Osteoblast (primary cell): ENCODE results near the gene PRKAG2. TPM values are rescaled to one million over a fixed set of nuclear protein-coding genes. Genes with fewer than 3 reads are reported as not detected.
A peak's percentile ranks its signal among the peaks of the same experiment; 100 is the strongest.

Source experiments
- DNase-seq: peaks from one replicate; pipeline ENCODE4 v3.0.0; 2011; ENCODE audit warnings: low spot score, mixed read lengths; ENCODE audit not compliant: insufficient read length; ENCODE audit errors: missing footprints
- H2AFZ ChIP-seq: 2 replicates; pipeline ENCODE4 v1.6.0; 2011; ENCODE audit warnings: mild to moderate bottlenecking, low read length
- H3K27ac ChIP-seq: 2 replicates; pipeline ENCODE4 v1.5.1; 2011; ENCODE audit warnings: mild to moderate bottlenecking, low read depth, low read length, moderate library complexity
- H3K27me3 ChIP-seq: 2 replicates; pipeline ENCODE4 v1.6.0; 2012; ENCODE audit warnings: mild to moderate bottlenecking, control low read depth, inconsistent platforms, low read length, moderate library complexity; ENCODE audit not compliant: insufficient read depth
- H3K36me3 ChIP-seq: 2 replicates; pipeline ENCODE4 v1.5.1; 2011; ENCODE audit warnings: mild to moderate bottlenecking, low read length, control low read depth, moderate library complexity; ENCODE audit not compliant: insufficient read depth
- H3K4me1 ChIP-seq: 2 replicates; pipeline ENCODE4 v1.5.1; 2011; ENCODE audit warnings: mild to moderate bottlenecking, low read length, control low read depth, moderate library complexity; ENCODE audit not compliant: insufficient read depth
- H3K4me2 ChIP-seq: 2 replicates; pipeline ENCODE4 v1.6.0; 2011; ENCODE audit warnings: mild to moderate bottlenecking, low read length; ENCODE audit not compliant: insufficient read depth
- H3K4me3 ChIP-seq: fragments of 200-600 bp; sonication (generic); 3 replicates; pipeline ENCODE4 v1.5.1; 2012; ENCODE audit warnings: mild to moderate bottlenecking, low read length, inconsistent platforms; ENCODE audit not compliant: insufficient read depth
- H3K79me2 ChIP-seq: 2 replicates; pipeline ENCODE4 v1.6.0; 2012; ENCODE audit warnings: mild to moderate bottlenecking, low read length, control low read depth, inconsistent platforms; ENCODE audit not compliant: insufficient read depth
- H3K9me3 ChIP-seq: 2 replicates; pipeline ENCODE4 v1.5.1; 2011; ENCODE audit warnings: low read depth, low read length, control low read depth
- H4K20me1 ChIP-seq: 2 replicates; pipeline ENCODE4 v1.6.0; 2012; ENCODE audit warnings: mild to moderate bottlenecking, low read length, control low read depth; ENCODE audit not compliant: insufficient read depth
- total RNA-seq: library from RNA; depleted of rRNA; stranded (reverse); fragments of >200 nt; gene quantifications from 2 replicates; pipeline ENCODE4 v1.2.3, GENCODE V29; 2012
- TF ChIP-seq, protein P1 (sequence below): IDR thresholded peaks from 2 replicates; pipeline ENCODE4 v1.5.1; 2011; ENCODE audit warnings: mild to moderate bottlenecking, low read depth, low read length, moderate library complexity; ENCODE audit errors: extremely low read depth

PRKAG2 gene
- total RNA-seq, 1 donor, result 20.6 TPM

- Histone ChIP-seq H3K79me2 (peaks cover 60% of the 10 kb centered on the region), H3K27me3 (no peaks in the 10 kb centered on the region), H3K4me3 (peak overlapping the region; percentile 95), H3K4me1 (peaks cover 24% of the 10 kb centered on the region), H3K27ac (peak overlapping the region; percentile 91), H3K9me3 (no peaks in the 10 kb centered on the region), H3K4me2 (peak overlapping the region; percentile 89), H4K20me1 (peaks cover 53% of the 10 kb centered on the region), H2AFZ (peak overlapping the region; percentile 38), H3K36me3 (no peaks in the 10 kb centered on the region)
- peak; percentile 93 for DNase-seq
- TF ChIP-seq, protein P1, sequence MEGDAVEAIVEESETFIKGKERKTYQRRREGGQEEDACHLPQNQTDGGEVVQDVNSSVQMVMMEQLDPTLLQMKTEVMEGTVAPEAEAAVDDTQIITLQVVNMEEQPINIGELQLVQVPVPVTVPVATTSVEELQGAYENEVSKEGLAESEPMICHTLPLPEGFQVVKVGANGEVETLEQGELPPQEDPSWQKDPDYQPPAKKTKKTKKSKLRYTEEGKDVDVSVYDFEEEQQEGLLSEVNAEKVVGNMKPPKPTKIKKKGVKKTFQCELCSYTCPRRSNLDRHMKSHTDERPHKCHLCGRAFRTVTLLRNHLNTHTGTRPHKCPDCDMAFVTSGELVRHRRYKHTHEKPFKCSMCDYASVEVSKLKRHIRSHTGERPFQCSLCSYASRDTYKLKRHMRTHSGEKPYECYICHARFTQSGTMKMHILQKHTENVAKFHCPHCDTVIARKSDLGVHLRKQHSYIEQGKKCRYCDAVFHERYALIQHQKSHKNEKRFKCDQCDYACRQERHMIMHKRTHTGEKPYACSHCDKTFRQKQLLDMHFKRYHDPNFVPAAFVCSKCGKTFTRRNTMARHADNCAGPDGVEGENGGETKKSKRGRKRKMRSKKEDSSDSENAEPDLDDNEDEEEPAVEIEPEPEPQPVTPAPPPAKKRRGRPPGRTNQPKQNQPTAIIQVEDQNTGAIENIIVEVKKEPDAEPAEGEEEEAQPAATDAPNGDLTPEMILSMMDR, result no peak
Measured at GRCh38 chr7:151518105-151518946, 358.6 kb downstream of the PRKAG2 start.

GRCh38 chr7:151517601-151518104, 359.3 kb downstream of the PRKAG2 start:
- Histone ChIP-seq H2AFZ (peak overlapping the region; percentile 1), H3K4me1 (peaks cover 25% of the 10 kb centered on the region), H3K79me2 (peaks cover 67% of the 10 kb centered on the region), H3K4me3 (peak overlapping the region; percentile 95), H4K20me1 (peaks cover 60% of the 10 kb centered on the region), H3K4me2 (peak overlapping the region; percentile 89), H3K36me3 (no peaks in the 10 kb centered on the region), H3K27me3 (no peaks in the 10 kb centered on the region), H3K27ac (peak overlapping the region; percentile 91), H3K9me3 (no peaks in the 10 kb centered on the region)
- no peak for DNase-seq
- TF ChIP-seq, protein P1, result no peak

GRCh38 chr7:151515276-151515565, 361.7 kb downstream of the PRKAG2 start:
- no peak overlapping the region for H2AFZ ChIP-seq
- no peaks in the 10 kb centered on the region for H3K9me3 ChIP-seq
- H3K4me2 ChIP-seq, result no peak overlapping the region
- DNase-seq, result no peak
- H3K27me3 ChIP-seq, result no peaks in the 10 kb centered on the region
- H3K4me1 ChIP-seq, result peaks cover 29% of the 10 kb centered on the region
- H3K27ac ChIP-seq, result no peak overlapping the region
- peaks cover 91% of the 10 kb centered on the region for H3K79me2 ChIP-seq
- TF ChIP-seq, protein P1, result no peak
- H4K20me1 ChIP-seq, result peaks cover 80% of the 10 kb centered on the region
- H3K36me3 ChIP-seq, result no peaks in the 10 kb centered on the region
- no peak overlapping the region for H3K4me3 ChIP-seq

DNA sequence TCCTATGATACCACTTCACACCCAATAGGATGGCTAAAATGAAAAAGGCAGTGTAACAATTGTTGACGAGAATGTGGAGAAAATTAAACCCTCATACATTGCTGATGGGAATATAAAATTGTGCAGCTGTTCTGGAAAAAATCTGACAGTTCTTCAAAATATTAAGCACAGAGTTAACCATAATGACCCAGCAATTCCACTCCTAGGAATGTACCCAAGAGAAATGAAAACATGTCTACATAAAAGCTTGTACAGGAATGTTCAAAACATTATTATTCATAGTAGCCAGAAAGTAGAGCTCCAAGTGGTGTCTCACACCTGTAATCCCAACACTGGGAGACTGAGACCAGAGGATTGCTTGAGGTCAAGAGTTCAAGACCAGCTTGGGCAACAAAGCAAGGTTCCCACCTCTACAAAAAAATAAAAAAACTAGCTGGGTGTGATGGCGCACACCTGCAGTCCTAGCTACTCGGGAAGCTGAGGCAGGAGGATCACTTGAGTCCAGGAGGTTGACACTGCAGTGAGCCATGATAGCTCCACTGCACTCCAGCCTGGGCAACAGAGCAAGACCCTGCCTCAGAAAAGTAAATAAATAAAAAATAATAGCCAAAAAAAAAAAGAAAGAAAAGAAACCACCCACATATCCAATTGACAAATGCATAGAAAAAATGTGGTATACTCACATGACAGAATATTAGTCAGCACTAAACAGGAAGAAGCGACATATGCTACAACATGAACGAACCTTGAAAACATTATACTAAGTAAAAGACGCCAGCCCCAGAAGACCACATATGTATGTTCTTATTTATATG, 362.2 kb downstream of the PRKAG2 start:
- Histone ChIP-seq H3K27ac (no peak overlapping the region), H3K4me1 (peaks cover 29% of the 10 kb centered on the region), H3K27me3 (no peaks in the 10 kb centered on the region), H3K36me3 (no peaks in the 10 kb centered on the region), H3K79me2 (peaks cover 97% of the 10 kb centered on the region), H2AFZ (no peak overlapping the region), H3K4me3 (no peak overlapping the region), H3K9me3 (no peaks in the 10 kb centered on the region), H3K4me2 (no peak overlapping the region), H4K20me1 (peaks cover 86% of the 10 kb centered on the region)
- DNase-seq, result no peak
- TF ChIP-seq, protein P1, result no peak
